ENCODE data around the gene SYNJ2.

The SYNJ2 gene

GRCh38 chr6:158015188-158015506 is 33.5 kb downstream of the SYNJ2 start:
- no peak for FAIRE-seq

GRCh38 chr6:158016571-158017383 is 35.1 kb downstream of the SYNJ2 start:
- no peak for FAIRE-seq

- no peak for FAIRE-seq
These were observed 36.0 kb downstream of the SYNJ2 start for GRCh38 chr6:158017621-158018040.

GRCh38 chr6:158018041-158018771 is 36.5 kb downstream of the SYNJ2 start:
- FAIRE-seq: no peak

- FAIRE-seq: no peak
These were observed 37.2 kb downstream of the SYNJ2 start for GRCh38 chr6:158018851-158019361.

- no peak for FAIRE-seq
These were observed 37.8 kb downstream of the SYNJ2 start for GRCh38 chr6:158019416-158019815.

- no peak for FAIRE-seq
These were observed 38.6 kb downstream of the SYNJ2 start for GRCh38 chr6:158020272-158020711.

- FAIRE-seq: no peak
These were observed 39.1 kb downstream of the SYNJ2 start for GRCh38 chr6:158020811-158021210.

DNA sequence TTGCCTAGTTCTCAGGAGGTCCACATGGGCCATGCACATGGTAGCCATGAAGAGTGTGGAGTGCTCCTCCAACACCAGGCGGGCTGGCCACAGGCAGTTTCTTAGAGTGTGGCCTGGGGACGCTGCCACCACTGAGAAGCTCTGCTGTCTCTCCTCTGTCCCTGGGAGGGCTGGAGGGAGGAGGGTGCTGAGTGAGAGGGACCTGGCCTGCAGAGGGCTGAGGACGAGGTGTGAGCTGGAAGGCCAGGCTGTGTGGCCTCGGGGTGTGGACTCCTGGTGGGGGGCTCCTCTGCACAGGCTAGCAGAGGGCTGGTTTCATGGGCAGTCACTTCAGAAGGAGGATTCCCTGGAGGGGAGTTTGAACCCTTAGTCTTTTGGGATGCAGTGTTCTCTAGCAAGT is 39.7 kb downstream of the SYNJ2 start:
- no peak for FAIRE-seq

- FAIRE-seq: no peak
These were observed 40.4 kb downstream of the SYNJ2 start for GRCh38 chr6:158021814-158022748.

DNA sequence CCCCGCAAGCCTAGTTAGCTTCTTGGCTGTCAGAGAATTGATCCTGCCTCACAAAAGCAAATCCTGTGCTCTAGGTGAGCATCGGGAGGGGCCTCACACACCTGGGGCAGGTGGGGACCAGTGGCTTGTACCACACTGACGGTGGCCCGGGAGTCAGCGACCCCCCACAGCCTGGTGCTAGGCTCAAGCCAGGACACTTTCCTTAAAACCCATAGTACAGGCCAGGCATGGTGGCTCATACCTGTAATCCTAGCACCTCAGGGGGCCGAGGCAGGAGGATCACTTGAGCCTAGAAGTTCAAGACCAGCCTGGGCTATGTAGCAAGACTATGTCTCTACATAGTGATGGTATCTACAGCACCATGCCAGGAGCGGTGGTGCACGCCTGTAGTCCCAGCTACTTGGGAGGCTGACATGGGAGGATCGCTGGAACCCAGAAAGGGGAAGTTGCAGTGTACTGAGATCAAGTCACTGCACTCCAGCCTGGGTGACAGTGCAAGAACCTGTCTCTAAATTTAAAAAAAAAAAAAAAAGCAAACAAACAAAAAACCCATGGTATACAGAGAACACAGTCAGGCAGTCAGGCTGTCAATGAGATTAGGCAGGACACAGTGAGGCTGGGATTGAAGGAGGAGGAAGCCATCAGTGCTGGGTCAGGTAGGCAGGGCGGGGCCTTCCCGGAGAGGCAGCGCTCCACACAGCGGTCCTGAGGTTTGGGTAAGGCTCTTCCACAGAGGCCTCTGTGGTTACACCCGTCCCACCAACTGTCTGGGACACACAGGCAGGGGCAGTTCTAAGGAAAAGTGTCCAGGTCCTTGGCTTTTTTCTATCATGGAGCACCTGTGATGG is 41.3 kb downstream of the SYNJ2 start:
- no peak for FAIRE-seq

- no peak for FAIRE-seq
These were observed 41.9 kb downstream of the SYNJ2 start for GRCh38 chr6:158023597-158023939.

DNA sequence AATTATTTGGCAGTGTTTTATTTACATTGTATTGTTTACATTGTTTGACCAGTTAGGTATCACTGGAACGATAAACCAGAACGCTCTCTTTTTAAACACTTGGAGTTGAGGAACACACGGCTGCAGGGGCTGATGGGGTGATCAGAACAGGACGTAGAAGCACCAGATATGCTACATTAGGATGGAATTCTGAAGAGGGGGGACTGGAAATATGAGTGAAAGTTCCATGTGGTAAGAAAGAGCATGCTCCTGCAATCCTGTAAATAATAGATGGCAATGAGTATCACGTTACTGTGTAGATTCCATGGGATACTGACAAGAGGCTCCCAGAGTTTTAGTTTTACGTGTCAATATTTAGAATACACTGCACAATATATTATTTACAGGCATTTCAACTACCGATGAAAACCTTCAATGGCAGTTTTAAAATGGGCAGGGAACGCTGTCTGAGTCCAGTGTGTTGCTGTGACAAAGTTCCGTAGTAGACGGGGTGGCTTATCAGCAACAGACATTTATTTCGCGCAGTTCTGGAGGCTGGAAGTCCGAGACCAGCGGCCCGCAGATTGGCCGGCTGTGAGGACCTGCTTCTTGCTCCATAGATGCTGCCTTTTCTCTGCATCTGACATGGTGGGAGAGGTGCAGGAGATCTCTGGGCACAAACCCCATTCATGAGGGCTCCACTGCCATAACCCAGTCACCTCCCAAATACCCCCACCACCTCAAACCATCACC is 43.1 kb downstream of the SYNJ2 start:
- FAIRE-seq: no peak

DNA sequence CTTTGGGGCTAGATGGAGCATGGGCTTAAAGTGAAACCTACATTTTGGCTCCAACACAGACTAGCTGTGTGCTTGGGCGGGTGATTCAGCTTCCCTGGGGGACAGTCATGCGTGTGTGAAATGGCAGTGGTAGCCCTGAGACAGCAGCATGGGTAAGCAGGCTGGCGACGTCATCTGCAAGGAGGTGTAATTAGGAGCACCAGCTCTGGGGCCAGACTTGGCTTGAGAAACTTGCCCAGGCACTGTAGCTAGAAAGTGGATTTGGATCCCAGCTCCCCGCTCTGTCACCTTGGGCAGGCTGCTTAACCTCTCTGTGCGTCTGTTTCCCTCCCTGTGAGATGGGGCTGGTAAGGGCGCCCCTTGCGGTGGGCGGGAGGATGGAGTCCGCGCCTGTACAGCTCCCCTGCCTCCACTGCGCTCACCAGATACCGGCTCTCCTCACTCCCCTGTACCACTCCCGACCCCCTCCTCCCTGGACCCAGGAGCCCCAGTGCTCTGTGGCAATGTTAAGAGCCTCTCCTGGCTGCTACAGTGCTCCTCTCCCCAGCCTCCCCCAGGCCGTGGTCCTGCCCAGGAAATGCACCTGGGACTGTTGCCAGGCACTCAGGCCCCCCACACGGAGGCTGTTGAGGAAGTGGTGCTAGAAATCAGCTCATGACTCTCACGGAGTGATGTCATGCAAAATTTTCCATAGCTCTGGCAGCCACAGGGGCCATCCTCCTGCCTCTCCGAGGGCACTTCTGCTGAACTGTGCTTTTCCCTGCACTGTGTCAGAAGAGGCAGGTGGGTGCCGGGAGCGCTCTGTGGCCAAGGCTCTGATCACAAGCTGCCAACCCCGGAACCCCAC is 44.6 kb downstream of the SYNJ2 start:
- no peak for FAIRE-seq

DNA sequence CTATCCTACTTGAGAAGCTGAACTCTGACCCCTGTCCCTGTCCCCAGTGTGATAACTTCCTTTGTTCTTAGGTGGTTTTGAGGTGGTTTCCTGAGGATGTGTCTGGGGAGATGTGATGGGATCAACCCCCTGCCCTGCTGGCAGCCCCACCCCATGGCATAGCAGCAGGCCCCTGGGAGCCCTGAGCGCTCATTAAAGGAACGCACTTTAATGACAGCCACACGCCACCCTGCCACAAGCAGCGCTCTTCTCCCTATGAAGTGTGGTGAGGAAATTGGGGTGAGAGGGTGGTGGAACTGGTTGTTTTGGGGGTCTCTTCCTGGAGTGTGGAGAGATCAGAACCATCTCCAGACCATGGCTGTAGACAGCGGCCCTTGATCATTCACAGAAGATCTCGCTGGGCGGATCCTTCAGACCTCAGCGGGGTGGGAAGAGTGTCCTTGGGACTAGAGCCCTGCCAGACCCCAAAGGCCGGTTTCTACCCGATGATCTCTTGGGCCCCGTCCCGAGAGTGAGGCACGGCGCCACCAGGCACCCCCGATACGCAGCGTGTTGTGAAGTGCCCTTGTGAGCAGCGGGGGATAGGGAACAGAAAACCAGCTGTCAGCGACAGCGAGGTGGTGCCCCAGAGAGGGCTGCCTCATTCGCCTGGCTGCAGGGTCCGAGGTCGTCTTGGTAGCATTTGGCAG is 45.4 kb downstream of the SYNJ2 start:
- no peak for FAIRE-seq

DNA sequence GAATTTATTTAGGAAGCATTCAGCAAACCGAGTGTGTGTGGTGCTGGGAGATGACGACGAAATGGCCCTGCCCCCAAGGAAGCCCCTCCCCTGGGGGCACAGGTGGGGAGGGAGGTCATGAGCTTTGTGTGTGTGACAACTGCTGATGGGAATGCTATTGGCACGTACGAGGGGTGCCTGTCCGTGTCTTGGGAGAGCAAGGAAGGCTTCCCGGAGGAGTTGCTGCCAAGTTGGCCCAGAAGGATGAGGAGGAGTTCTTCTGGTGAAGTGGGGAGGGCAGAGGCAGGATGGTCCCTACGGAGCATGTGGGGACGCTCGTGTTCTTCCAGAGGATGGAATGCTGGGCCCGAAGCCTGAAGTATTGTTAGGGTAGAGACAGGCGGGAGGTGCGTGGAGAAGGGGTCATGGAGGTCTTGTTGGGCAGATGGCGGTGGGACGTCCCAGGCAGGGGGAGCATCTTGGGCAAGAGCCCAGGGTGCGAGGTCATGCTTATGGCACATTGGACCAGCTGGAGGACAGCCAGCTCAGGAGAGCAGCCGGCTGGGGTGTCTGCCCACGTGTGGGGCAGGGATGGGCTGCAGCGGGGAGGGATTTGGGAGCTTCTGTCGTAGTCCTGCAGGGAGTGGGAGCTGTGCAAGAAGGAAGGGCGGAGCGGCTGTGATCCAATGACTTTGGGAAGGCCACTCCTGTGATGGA is 46.1 kb downstream of the SYNJ2 start:
- no peak for FAIRE-seq

DNA sequence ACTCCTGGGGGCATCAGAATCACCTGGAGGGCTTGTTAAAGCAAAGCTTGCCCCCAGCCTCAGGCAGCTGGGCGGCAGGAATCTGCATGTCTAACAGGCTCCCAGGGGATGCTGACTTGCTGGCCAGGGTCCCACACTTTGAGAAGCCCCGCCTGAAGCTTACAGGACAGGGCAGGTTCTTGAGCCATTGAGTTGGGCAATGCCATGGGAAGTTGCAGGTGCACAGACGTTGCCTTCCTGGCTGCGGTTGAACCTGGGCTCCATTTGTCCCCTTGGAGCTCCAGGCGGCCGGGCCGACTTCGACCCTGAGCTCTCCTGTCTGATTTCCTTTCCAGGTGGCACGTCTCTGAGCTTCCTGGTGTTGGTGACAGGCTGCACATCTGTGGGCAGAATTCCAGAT is 46.8 kb downstream of the SYNJ2 start:
- no peak for FAIRE-seq

DNA sequence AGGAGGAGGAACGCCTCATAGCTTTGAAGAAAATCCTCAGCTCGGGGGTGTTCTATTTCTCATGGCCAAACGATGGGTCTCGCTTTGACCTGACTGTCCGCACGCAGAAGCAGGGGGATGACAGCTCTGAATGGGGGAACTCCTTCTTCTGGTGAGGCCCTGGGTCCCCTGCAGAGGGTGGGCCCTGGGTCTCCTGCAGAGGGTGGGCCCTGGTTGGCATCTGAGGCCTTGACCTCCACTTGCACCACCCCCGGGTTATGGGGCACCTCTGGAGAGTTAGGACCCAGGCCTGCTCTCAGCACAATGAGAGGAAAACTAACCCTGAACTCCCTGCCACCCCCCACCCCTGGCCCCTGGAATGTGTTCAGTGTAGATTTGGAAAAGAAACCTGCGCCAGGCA is 47.2 kb downstream of the SYNJ2 start:
- no peak for FAIRE-seq

DNA sequence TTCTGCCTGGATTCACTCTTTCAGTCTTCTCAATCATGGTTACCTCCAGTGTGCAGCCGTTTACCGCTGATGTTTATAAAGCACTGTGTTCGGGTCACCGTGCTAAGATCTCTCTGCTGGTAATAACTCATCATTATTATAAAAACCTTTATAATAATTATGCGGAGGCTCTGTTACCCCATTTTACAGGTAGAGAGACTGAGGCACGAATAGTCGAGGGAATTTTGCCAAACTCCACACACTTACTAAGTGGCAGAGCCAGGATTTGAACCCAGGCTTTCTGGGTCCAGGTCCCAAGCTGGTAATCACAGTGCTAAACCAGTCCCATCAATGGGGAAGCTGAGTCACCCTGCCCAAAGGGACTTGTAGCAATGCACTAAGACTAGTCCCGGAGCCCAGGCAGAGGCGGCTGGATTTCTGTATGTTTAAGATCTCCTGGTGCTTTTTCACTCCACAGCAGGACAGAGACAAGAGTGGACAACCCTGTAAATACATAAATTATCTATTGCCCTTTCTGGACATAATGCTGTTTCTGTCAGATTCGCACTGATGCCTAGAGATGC is 48.1 kb downstream of the SYNJ2 start:
- FAIRE-seq: no peak
